ENCODE results near the gene ACTR3C. TPM values are rescaled to one million over a fixed set of nuclear protein-coding genes. Genes with fewer than 3 reads are reported as not detected.

The ACTR3C gene
- total RNA-seq, 1 donor from 2014 or later, result 1.6 TPM

- Histone ChIP-seq H3K36me3 (ENCODE audit: control insufficient read depth in 3 of 3, insufficient read depth in 3 of 3, low read length in 3 of 3) (peaks cover 0 to 2% (median 0%) of the 10 kb centered on the region in 3 donors), H3K4me3 (ENCODE audit: low read length in 3 of 3) (no peak overlapping the region), H3K9me3 (ENCODE audit: control insufficient read depth in 3 of 3, low read length in 3 of 3) (no peaks in the 10 kb centered on the region), H3K4me1 (ENCODE audit: control insufficient read depth in 3 of 3, insufficient read depth in 3 of 3, low read length in 3 of 3) (peaks cover 4 to 13% (median 8%) of the 10 kb centered on the region in 3 donors), H3K27me3 (ENCODE audit: control insufficient read depth in 3 of 3, insufficient read depth in 3 of 3, low read length in 3 of 3) (peaks cover 5 to 9% (median 9%) of the 10 kb centered on the region in 3 donors), H3K27ac (ENCODE audit: low read depth, low read length) (no peak overlapping the region), H3K9ac (ENCODE audit: low read depth in 1 of 3, low read length in 3 of 3) (no peak overlapping the region)
These were observed 4.0 kb upstream of the ACTR3C start for GRCh38 chr7:150327308-150327707.

- peaks cover 4 to 13% (median 8%) of the 10 kb centered on the region in 3 donors for H3K4me1 ChIP-seq (ENCODE audit: control insufficient read depth in 3 of 3, insufficient read depth in 3 of 3, low read length in 3 of 3)
- no peaks in the 10 kb centered on the region for H3K9me3 ChIP-seq (ENCODE audit: control insufficient read depth in 3 of 3, low read length in 3 of 3)
- no peak overlapping the region for H3K9ac ChIP-seq (ENCODE audit: low read depth in 1 of 3, low read length in 3 of 3)
- peaks cover 0 to 2% (median 0%) of the 10 kb centered on the region in 3 donors for H3K36me3 ChIP-seq (ENCODE audit: control insufficient read depth in 3 of 3, insufficient read depth in 3 of 3, low read length in 3 of 3)
- H3K4me3 ChIP-seq (ENCODE audit: low read length in 3 of 3), result no peak overlapping the region
- no peak overlapping the region for H3K27ac ChIP-seq (ENCODE audit: low read depth, low read length)
- peaks cover 5 to 9% (median 9%) of the 10 kb centered on the region in 3 donors for H3K27me3 ChIP-seq (ENCODE audit: control insufficient read depth in 3 of 3, insufficient read depth in 3 of 3, low read length in 3 of 3)
These were observed 3.4 kb upstream of the ACTR3C start for GRCh38 chr7:150326657-150327268.

- Histone ChIP-seq H3K27me3 (ENCODE audit: control insufficient read depth in 3 of 3, insufficient read depth in 3 of 3, low read length in 3 of 3) (peaks cover 5 to 9% (median 9%) of the 10 kb centered on the region in 3 donors), H3K36me3 (ENCODE audit: control insufficient read depth in 3 of 3, insufficient read depth in 3 of 3, low read length in 3 of 3) (peaks cover 0 to 2% (median 0%) of the 10 kb centered on the region in 3 donors), H3K9me3 (ENCODE audit: control insufficient read depth in 3 of 3, low read length in 3 of 3) (no peaks in the 10 kb centered on the region)
These were observed 2.6 kb upstream of the ACTR3C start for GRCh38 chr7:150325901-150326300.

GRCh38 chr7:150325110-150325611, 1.8 kb upstream of the ACTR3C start:
- Histone ChIP-seq H3K9me3 (ENCODE audit: control insufficient read depth in 3 of 3, low read length in 3 of 3) (no peaks in the 10 kb centered on the region), H3K36me3 (ENCODE audit: control insufficient read depth in 3 of 3, insufficient read depth in 3 of 3, low read length in 3 of 3) (peaks cover 0 to 2% (median 0%) of the 10 kb centered on the region in 3 donors), H3K27me3 (ENCODE audit: control insufficient read depth in 3 of 3, insufficient read depth in 3 of 3, low read length in 3 of 3) (peaks cover 5 to 9% (median 9%) of the 10 kb centered on the region in 3 donors), H3K4me1 (ENCODE audit: control insufficient read depth in 3 of 3, insufficient read depth in 3 of 3, low read length in 3 of 3) (peaks cover 4 to 13% (median 8%) of the 10 kb centered on the region in 3 donors), H3K4me3 (ENCODE audit: low read length in 3 of 3) (no peak overlapping the region), H3K9ac (ENCODE audit: low read depth in 1 of 3, low read length in 3 of 3) (no peak overlapping the region), H3K27ac (ENCODE audit: low read depth, low read length) (no peak overlapping the region)

More at GRCh38 chr7:150325901-150326300, 2.6 kb upstream of the ACTR3C start:
- Histone ChIP-seq H3K27ac (ENCODE audit: low read depth, low read length) (no peak overlapping the region), H3K4me1 (ENCODE audit: control insufficient read depth in 3 of 3, insufficient read depth in 3 of 3, low read length in 3 of 3) (peaks cover 4 to 13% (median 8%) of the 10 kb centered on the region in 3 donors), H3K4me3 (ENCODE audit: low read length in 3 of 3) (no peak overlapping the region), H3K9ac (ENCODE audit: low read depth in 1 of 3, low read length in 3 of 3) (no peak overlapping the region)

- Histone ChIP-seq H3K9me3 (ENCODE audit: control insufficient read depth in 3 of 3, low read length in 3 of 3) (no peaks in the 10 kb centered on the region), H3K4me3 (ENCODE audit: low read length in 3 of 3) (no peak overlapping the region), H3K9ac (ENCODE audit: low read depth in 1 of 3, low read length in 3 of 3) (no peak overlapping the region), H3K4me1 (ENCODE audit: control insufficient read depth in 3 of 3, insufficient read depth in 3 of 3, low read length in 3 of 3) (peaks cover 4 to 12% (median 8%) of the 10 kb centered on the region in 3 donors), H3K27me3 (ENCODE audit: control insufficient read depth in 3 of 3, insufficient read depth in 3 of 3, low read length in 3 of 3) (peaks cover 5 to 9% (median 9%) of the 10 kb centered on the region in 3 donors), H3K27ac (ENCODE audit: low read depth, low read length) (no peak overlapping the region), H3K36me3 (ENCODE audit: control insufficient read depth in 3 of 3, insufficient read depth in 3 of 3, low read length in 3 of 3) (peaks cover 0 to 2% (median 0%) of the 10 kb centered on the region in 3 donors)
These were observed 1.1 kb upstream of the ACTR3C start for GRCh38 chr7:150324373-150324961.

GRCh38 chr7:150323682-150324372, 482 bp upstream of the ACTR3C start:
- H3K27me3 ChIP-seq (ENCODE audit: control insufficient read depth in 3 of 3, insufficient read depth in 3 of 3, low read length in 3 of 3), result peaks cover 5 to 9% (median 9%) of the 10 kb centered on the region in 3 donors
- no peaks in the 10 kb centered on the region for H3K9me3 ChIP-seq (ENCODE audit: control insufficient read depth in 3 of 3, low read length in 3 of 3)
- H3K9ac ChIP-seq (ENCODE audit: low read depth in 1 of 3, low read length in 3 of 3), result peak overlapping the region in 2 of 3 donors; percentile 53 to 79
- peak overlapping the region; percentile 67 to 78 (median 73) for H3K4me3 ChIP-seq (ENCODE audit: low read length in 3 of 3)
- H3K4me1 ChIP-seq (ENCODE audit: control insufficient read depth in 3 of 3, insufficient read depth in 3 of 3, low read length in 3 of 3), result peaks cover 4 to 9% (median 8%) of the 10 kb centered on the region in 3 donors
- no peaks in the 10 kb centered on the region for H3K36me3 ChIP-seq (ENCODE audit: control insufficient read depth in 3 of 3, insufficient read depth in 3 of 3, low read length in 3 of 3)
- no peak overlapping the region for H3K27ac ChIP-seq (ENCODE audit: low read depth, low read length)

- H3K9ac ChIP-seq (ENCODE audit: low read depth in 1 of 3, low read length in 3 of 3), result peak overlapping the region; percentile 53 to 79 (median 71)
- H3K27ac ChIP-seq (ENCODE audit: low read depth, low read length), result no peak overlapping the region
- H3K9me3 ChIP-seq (ENCODE audit: control insufficient read depth in 3 of 3, low read length in 3 of 3), result no peaks in the 10 kb centered on the region
- H3K4me3 ChIP-seq (ENCODE audit: low read length in 3 of 3), result peak overlapping the region; percentile 67 to 78 (median 73)
- peaks cover 5 to 9% (median 9%) of the 10 kb centered on the region in 3 donors for H3K27me3 ChIP-seq (ENCODE audit: control insufficient read depth in 3 of 3, insufficient read depth in 3 of 3, low read length in 3 of 3)
- H3K36me3 ChIP-seq (ENCODE audit: control insufficient read depth in 3 of 3, insufficient read depth in 3 of 3, low read length in 3 of 3), result no peaks in the 10 kb centered on the region
- H3K4me1 ChIP-seq (ENCODE audit: control insufficient read depth in 3 of 3, insufficient read depth in 3 of 3, low read length in 3 of 3), result peaks cover 4 to 9% (median 8%) of the 10 kb centered on the region in 3 donors
These were observed 1.1 kb downstream of the ACTR3C start for GRCh38 chr7:150322114-150322832.

GRCh38 chr7:150321788-150322113, 1.6 kb downstream of the ACTR3C start:
- Histone ChIP-seq H3K4me1 (ENCODE audit: control insufficient read depth in 3 of 3, insufficient read depth in 3 of 3, low read length in 3 of 3) (peaks cover 4 to 9% (median 8%) of the 10 kb centered on the region in 3 donors), H3K4me3 (ENCODE audit: low read length in 3 of 3) (no peak overlapping the region), H3K36me3 (ENCODE audit: control insufficient read depth in 3 of 3, insufficient read depth in 3 of 3, low read length in 3 of 3) (no peaks in the 10 kb centered on the region), H3K27ac (ENCODE audit: low read depth, low read length) (no peak overlapping the region), H3K27me3 (ENCODE audit: control insufficient read depth in 3 of 3, insufficient read depth in 3 of 3, low read length in 3 of 3) (peaks cover 5 to 9% (median 9%) of the 10 kb centered on the region in 3 donors), H3K9ac (ENCODE audit: low read depth in 1 of 3, low read length in 3 of 3) (no peak overlapping the region), H3K9me3 (ENCODE audit: control insufficient read depth in 3 of 3, low read length in 3 of 3) (no peaks in the 10 kb centered on the region)

GRCh38 chr7:150317748-150318444, 5.4 kb downstream of the ACTR3C start:
- no peak overlapping the region for H3K9ac ChIP-seq (ENCODE audit: low read depth in 1 of 3, low read length in 3 of 3)
- H3K27me3 ChIP-seq (ENCODE audit: control insufficient read depth in 3 of 3, insufficient read depth in 3 of 3, low read length in 3 of 3), result peaks cover 0 to 2% (median 2%) of the 10 kb centered on the region in 3 donors
- H3K4me1 ChIP-seq (ENCODE audit: control insufficient read depth in 3 of 3, insufficient read depth in 3 of 3, low read length in 3 of 3), result peaks cover 2 to 4% (median 2%) of the 10 kb centered on the region in 3 donors
- H3K4me3 ChIP-seq (ENCODE audit: low read length in 3 of 3), result no peak overlapping the region
- H3K9me3 ChIP-seq (ENCODE audit: control insufficient read depth in 3 of 3, low read length in 3 of 3), result no peaks in the 10 kb centered on the region
- H3K36me3 ChIP-seq (ENCODE audit: control insufficient read depth in 3 of 3, insufficient read depth in 3 of 3, low read length in 3 of 3), result no peaks in the 10 kb centered on the region
- H3K27ac ChIP-seq (ENCODE audit: low read depth, low read length), result no peak overlapping the region

Data from skeletal muscle tissue (tissue), 4 donors.